Measurements from ENCODE around the gene ERGIC3.

DNA sequence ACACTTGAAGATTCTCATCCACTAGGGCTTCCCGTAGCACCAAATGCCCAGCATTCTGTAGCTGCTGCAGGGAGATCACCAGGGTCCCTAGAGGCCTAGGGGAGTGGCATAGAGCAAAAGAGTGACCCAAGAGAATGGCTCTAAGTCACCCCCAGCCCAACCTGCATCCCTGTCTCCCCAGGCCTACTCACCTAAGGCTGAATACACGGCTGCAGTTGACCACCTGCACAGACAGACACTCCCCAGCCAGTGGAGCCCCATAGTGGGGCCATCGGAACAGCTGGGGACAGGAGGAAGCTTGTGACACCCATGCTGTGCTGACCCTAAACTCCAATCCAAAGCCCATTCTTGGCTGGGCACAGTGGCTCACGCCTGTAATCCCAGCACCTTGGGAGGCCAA lies 64.2 kb downstream of the ERGIC3 start:
- TF ChIP-seq, protein P1, sequence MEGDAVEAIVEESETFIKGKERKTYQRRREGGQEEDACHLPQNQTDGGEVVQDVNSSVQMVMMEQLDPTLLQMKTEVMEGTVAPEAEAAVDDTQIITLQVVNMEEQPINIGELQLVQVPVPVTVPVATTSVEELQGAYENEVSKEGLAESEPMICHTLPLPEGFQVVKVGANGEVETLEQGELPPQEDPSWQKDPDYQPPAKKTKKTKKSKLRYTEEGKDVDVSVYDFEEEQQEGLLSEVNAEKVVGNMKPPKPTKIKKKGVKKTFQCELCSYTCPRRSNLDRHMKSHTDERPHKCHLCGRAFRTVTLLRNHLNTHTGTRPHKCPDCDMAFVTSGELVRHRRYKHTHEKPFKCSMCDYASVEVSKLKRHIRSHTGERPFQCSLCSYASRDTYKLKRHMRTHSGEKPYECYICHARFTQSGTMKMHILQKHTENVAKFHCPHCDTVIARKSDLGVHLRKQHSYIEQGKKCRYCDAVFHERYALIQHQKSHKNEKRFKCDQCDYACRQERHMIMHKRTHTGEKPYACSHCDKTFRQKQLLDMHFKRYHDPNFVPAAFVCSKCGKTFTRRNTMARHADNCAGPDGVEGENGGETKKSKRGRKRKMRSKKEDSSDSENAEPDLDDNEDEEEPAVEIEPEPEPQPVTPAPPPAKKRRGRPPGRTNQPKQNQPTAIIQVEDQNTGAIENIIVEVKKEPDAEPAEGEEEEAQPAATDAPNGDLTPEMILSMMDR (IDR thresholded peaks at IDR 0.05), result no peak
- TF ChIP-seq ZFX (IDR thresholded peaks at IDR 0.05; ENCODE audit: borderline replicate concordance), result no peak
